ENCODE measurements around the gene PRKRA.
"Not testable (repeated sequence)": the region's sequence is repeated elsewhere in the genome, so short reads cannot be mapped to it uniquely, and the experiment has no call there.

The PRKRA gene

GRCh38 chr2:178455947-178456346, 5.0 kb upstream of the PRKRA start:
- no peak for DNase-seq

GRCh38 chr2:178452870-178453269, 1.9 kb upstream of the PRKRA start:
- no peak for DNase-seq

GRCh38 chr2:178452334-178452733, 1.4 kb upstream of the PRKRA start:
- no peak for DNase-seq

- no peak for DNase-seq
Observed at GRCh38 chr2:178450524-178450773, 526 bp downstream of the PRKRA start.

- no peak for DNase-seq
Observed at GRCh38 chr2:178449700-178450523, 1.1 kb downstream of the PRKRA start.

- DNase-seq: no peak
Observed at GRCh38 chr2:178448968-178449661, 1.9 kb downstream of the PRKRA start.

- no peak for DNase-seq
Observed at GRCh38 chr2:178441426-178441825, 9.5 kb downstream of the PRKRA start.

- no peak for DNase-seq
Observed at GRCh38 chr2:178436662-178437061, 14.3 kb downstream of the PRKRA start.

- DNase-seq: no peak
Observed at GRCh38 chr2:178429336-178429735, 21.6 kb downstream of the PRKRA start.

- no peak for DNase-seq
Observed at GRCh38 chr2:178428396-178428806, 22.6 kb downstream of the PRKRA start.

GRCh38 chr2:178427458-178427857, 23.5 kb downstream of the PRKRA start:
- DNase-seq: no peak

- DNase-seq: no peak
Observed at GRCh38 chr2:178426388-178426787, 24.6 kb downstream of the PRKRA start.

GRCh38 chr2:178425255-178425827, 25.6 kb downstream of the PRKRA start:
- no peak for DNase-seq

- not testable (repeated sequence) for DNase-seq
Observed at GRCh38 chr2:178423746-178424145, 27.2 kb downstream of the PRKRA start.

GRCh38 chr2:178422097-178422496, 28.9 kb downstream of the PRKRA start:
- DNase-seq: no peak

- DNase-seq: no peak
Observed at GRCh38 chr2:178420463-178420999, 30.4 kb downstream of the PRKRA start.

- no peak for DNase-seq
Observed at GRCh38 chr2:178419123-178419522, 31.9 kb downstream of the PRKRA start.

- DNase-seq: no peak
Observed at GRCh38 chr2:178418426-178418825, 32.5 kb downstream of the PRKRA start.

- DNase-seq: no peak
Observed at GRCh38 chr2:178417916-178418315, 33.1 kb downstream of the PRKRA start.

GRCh38 chr2:178415979-178416378, 35.0 kb downstream of the PRKRA start:
- DNase-seq: no peak

- DNase-seq: peak; percentile 97
Observed at GRCh38 chr2:178414266-178415247, 36.4 kb downstream of the PRKRA start.

- peak; percentile 90 for DNase-seq
Observed at GRCh38 chr2:178413472-178414265, 37.3 kb downstream of the PRKRA start.

Measured in islet precursor cell (in vitro differentiated cells).